GM21576 (cell line): ENCODE measurements around the gene KDM4C.
A peak's percentile ranks its signal among the peaks of the same experiment; 100 is the strongest.

ENCODE experiments used
- ATAC-seq: cut with Tn5 transposase; IDR thresholded peaks from one replicate; pipeline ENCODE4 v1.9.1; 2021; ENCODE audit warnings: mild to moderate bottlenecking, moderate library complexity; ENCODE audit not compliant: unreplicated experiment

The KDM4C gene

DNA sequence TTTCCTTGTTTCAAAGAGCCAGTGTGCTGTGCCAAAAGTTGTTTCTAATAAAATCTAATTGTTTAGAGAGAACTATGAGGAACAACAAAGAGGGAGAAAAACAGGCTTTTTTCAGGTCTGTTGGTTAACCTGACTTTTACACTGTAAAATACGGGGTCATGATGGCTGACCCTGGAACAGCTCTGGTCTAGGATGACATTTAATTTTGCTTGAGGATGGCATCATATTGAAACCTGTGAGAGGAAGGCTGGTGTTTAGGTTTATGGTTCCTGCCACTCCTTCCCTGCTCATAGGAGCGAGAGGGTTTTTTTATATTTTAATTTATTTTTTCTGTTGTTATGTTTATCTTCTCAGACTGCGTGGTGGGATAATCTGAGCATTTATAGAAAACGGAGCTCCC is 327.6 kb downstream of the KDM4C start:
- no peak for ATAC-seq

DNA sequence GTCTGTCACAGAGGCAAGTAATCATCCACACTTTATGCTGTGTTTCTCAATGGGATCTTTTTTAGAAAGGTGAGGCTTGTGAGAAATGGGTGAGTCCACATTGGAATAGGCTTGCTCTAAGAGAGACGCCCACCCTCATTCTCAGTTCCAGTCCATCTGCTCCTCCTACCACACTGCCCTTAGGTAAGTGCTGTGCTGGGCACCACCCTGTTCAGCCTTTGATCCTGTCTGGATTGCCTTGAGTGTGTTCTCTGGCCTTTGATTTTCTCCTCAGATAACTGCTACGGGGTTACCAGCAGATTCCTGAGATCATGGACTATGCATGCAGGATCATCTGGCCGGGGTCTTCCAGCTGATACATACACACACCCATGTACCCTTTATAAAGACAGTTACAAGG is 328.6 kb downstream of the KDM4C start:
- no peak for ATAC-seq

DNA sequence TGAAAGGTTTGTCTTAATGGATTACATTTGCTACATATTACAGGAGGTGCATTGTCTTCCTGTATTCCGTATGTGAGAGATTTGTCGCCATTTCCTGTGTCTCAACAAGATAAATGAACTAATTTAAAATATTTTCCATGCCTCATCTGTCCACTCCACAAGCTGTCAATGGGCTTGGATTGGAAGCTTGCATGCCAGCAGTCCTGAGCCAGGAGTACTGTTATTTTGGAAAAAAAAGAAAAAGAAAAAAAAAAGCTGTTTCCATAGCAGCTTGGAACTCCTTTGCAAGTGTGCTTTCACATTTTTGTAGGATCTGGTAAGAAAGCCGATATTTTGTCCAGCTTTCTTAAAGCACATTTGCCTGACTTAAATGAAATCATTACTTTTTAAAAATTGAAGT is 330.8 kb downstream of the KDM4C start:
- ATAC-seq: no peak

DNA sequence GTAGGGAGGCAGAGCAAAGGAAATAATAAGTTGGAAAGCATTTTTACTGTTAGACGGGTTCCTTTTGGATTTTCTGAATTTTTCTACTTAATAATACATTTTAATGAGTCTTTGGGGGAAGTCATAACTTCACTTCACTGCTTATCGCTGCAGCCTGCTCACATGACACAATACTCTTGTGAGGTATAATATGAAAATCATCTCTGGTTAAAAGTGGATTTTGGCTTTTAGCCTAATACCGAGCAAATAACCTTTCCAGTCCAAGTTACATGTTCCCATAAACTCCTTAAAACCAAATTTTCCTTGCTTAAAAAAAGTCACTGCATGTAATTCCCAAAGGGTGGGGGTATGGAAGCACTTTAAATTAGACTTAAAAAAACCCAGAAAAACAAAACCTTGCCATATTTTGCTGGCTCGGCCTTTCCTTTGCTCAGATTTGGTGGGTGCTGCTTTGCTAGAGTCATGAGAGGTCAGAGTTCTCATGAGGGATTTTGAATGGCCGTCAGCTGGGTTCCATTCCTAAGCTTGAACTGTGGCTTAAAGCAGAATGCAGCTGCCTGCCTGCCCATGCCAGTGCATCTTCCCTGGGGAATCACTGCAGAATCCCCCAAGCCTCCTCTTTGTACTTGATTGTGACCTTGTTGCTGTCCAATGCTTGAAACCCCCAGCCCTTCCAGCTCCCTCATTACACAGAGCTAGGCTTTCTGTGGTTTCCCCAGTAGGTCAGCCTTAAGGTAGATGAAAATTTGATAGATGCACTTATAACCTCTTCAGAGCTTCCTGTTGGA is 331.8 kb downstream of the KDM4C start:
- ATAC-seq: no peak

DNA sequence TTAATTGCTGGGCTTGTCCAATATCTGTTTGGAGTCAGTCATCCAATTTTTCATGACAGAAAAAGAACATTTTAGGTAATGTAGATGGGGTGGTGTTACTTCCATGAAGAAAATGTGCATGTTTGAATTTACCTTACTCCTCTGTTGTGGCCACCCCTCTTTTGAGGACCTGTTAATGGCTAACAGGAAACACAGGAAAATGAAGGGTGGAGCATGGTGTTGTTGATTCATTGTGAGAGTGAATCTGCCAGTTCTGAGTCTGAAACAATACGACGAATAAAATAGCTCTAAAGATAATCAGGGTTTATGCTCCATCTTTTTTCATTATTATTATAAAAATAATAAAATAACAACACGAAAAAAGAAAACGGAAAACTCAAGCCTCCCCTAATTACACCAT is 335.3 kb downstream of the KDM4C start:
- no peak for ATAC-seq

DNA sequence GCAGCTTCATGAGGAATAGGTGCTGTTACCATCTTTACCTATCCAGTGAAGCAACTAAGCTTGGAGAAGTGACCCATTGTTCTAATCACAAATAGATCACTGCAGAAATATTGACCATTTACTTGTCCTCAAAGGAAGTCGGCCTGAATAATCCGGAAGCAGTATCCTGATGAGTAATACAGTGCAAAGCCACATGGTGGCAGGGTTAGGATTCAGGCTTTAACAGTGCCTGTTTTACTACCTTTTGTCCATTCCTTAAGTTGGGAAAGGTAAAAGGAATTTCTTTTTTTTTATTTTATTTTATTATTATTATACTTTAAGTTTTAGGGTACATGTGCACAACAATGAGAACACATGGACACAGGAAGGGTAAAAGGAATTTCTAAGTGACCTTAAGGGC is 336.3 kb downstream of the KDM4C start:
- no peak for ATAC-seq

DNA sequence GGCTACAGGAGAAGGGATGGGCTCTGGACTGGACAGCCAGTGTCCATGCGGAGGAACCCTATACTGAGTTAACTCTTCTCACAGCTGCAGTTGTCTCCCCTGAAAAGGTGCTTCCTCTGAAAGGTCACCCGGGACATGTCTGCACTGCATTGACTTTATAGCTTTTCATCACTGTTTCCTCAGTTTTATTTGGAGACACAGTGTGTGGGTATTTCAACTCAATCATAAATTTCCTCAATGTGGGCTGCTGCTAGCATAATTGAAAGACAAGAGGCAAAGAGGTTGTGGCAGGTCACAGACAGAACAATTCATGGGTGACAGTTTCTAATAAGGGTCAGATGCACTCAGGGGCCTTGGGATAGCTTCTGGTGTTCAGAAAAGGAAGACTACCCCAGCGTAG is 336.8 kb downstream of the KDM4C start:
- peak; percentile 19 for ATAC-seq

DNA sequence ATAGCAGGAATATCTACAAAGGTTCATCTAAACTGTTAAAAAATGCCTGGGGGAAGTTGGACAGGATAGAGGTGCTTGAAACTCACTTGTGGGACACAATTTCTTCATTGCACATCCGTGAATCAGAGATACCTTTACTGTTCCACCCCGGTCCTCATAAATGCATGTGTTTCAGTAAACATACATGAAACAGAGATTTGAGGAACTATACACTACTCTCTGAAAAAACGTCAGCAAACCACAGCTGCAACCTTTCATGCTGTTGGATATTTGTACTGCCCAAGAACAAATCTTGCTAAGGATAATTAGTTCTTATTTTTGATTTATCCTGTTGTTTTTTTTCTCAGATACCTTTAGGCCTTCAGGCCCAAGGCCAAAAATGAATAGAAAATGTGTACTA is 337.3 kb downstream of the KDM4C start:
- ATAC-seq: peak; percentile 85

DNA sequence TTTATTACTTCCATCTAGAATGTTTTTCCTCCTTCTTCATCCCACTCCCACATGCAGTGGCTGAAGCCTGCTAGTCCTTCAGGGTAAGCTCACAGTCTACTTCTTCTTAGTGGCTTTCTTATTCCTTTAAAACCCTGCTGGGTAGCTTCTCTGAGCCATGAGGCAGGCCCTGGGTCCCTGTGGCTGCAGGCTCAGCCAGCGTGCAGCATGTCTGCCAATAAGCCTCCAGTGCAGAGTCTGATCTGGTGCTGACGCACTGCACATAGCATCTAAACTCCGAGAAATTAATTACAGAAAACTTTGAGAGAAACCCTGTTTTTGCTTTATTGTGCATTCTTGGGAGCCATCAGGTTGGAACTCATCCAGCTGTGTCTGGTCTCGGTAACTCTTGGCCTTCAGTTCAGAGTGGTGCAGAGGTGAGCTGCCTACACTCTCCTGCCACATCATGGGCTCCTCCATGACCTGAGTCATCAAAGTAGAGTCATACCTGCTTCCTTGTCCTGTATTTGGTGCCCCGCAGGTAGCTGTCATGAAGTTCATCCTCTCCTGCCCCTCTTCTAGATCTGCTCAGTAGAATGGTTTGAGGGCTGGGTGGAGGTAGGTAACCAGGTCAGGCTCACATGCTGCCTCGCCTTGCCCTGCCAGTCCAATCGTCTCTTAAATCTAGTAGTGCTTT is 339.4 kb downstream of the KDM4C start:
- no peak for ATAC-seq

DNA sequence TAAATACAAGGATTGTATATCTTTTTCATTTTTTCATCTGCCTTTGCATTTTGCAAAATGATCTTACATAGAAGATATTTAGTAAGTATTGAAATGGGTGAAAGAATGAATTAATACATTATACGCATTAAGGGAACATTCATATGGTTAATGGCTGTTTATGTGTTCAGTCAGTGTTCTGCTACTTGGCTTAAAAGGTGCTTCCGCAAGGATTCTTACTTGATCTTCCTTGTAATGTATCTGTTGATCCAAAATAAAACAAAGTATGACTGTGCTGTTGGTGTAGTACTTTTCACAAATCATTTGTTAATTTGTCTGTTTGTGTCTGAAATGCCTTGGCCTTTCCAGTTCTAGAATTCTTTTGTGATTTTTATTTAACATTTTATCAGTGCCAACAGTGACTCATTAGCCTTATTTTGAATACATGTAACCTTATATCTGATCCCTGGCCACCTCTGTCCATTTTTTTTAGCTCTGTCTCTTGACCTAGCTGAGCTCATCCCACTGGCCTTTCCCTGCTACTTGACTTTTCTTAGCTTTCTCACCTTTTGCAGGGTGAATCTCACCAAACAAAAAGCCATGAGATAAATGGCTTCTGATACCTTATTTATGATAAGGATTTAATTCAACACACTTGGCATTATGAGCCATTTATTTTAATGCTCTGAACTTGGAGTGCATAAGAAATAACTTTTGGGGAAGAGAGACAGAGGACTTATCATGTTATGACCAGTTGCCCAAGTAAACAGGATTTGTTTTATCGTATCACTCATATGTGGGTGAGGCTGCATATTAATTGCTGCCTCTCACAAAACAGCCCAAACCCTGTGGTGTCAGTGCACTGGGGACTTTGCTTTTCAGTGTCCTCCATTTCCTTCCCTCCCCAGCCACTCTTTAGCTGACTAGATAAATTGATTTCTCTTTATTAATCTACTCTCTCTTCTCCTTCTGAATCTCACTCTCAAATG is 340.3 kb downstream of the KDM4C start:
- no peak for ATAC-seq

DNA sequence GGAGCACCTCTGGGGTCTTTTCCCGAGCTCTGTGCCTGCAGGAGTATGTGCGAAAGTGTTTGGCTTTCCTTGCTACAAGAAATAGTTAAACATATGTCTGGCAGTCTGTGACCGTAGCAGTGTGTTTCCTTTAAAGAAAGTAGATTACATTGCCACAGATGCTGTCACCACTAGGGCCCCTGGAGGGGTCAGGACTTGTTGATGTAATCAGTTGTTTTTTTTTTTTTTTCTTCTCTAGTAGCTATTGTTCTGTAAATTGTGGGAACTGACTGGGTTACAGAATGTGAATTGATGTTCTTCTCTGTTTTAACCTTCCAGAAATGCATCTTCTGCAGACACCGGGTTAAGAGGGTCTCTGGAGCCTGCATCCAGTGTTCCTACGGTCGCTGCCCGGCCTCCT is 345.6 kb downstream of the KDM4C start:
- no peak for ATAC-seq

DNA sequence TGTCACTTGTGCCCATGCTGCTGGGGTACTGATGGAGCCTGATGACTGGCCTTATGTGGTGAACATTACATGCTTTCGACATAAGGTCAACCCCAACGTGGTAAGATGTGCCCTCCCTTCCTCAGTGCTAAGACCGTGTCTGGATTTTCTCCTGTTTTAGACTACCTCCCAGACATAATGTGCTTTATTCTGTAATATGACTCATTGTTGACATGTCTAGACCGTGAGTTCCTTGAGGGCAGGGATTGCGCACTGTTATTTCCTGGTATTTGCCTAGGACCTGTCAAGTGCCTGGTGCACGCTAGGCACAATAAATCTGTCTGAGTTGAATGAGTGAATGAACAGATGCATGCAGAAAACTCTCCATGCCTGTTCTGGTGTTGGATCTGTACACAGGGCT is 346.0 kb downstream of the KDM4C start:
- no peak for ATAC-seq

DNA sequence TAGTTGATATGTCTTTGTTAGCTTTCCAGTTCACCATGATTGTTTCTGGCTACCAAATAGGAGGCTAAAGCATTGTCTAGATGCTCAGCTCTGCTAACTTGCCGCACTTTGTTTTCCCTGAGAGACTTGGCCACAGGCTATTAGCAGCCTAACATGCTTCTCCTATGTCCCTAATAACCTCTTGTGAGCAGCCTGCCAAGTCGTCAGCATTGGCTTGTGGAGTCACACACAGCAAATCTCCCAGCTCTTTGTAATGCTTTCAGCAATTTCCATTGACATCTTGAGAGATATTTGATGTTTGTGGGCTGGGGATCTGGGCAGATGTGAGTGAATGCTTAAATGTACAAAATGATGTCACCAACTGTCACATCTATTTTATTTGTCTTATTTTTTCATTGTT is 346.9 kb downstream of the KDM4C start:
- ATAC-seq: no peak

DNA sequence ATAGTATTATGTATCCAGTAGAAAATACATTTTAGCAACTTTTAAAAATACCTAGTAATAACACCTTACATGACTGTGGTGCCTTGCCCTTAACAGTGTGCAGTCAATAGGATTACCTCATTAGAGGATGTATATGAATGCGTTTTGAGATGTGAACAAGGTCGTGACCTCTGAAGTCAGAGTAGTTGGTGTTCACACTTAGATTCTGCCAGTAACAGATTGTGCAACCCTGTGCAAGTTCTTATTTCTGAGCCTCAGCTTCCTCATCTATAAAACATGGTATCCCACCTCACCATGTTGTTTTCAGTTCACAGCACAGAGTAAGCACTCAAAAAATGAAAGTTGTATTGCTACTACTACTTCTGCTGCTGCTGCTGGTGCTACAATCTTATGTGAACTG is 347.3 kb downstream of the KDM4C start:
- ATAC-seq: no peak

DNA sequence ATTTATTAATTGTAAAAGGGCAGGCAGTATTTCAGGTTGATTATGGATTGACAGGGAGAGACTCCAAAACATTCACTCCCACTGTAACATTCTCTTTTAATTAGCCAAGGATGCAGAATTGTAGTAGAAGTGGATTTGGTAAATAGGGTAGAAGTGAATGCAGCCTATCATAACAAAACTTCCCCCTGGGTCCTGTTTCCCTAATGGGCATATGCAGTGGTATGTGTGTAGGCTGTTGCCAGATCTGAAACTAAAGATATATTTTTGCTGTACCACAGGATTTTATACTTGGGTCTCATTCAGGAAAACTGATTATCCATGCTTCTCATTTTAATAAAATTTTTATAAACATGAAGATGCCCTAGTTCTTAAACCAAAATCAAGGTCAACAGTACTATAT is 351.2 kb downstream of the KDM4C start:
- no peak for ATAC-seq

DNA sequence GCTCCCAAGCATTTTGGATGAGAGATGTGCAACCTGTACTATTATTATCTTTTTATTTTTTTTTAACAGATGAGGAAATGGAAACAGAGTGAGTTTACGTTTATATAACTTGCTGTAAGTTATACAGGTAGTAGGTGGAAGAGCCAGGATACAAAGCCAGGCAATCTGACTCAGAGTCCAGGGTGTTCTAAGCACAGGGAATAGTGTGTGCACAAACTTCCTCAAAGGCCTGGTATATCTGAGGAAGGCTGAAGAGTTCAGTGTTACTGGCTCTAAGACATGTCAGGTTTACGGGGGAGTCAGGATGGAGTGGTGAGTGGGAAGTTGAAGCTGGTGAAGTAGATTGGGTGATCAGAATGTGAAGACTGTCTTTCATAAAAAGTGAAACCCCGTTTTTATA is 353.6 kb downstream of the KDM4C start:
- ATAC-seq: no peak

DNA sequence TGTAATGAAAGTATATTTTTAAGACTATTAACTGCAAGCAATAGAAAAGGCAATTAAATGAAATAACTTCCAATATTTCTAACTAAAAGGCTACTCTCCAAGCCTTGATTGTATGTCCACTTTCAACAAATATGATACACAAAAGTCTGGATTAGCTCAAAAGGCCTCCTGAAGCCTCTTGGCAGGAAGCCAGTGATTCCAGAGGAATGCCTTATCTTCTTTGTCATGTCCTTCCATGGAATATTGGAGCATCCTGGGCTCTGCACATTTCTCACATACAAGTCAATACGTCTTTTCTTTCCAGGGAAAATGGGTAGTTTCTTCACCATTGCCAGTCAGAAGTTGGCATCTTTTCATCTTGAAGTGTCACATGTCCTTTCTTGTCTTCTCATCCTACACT is 357.8 kb downstream of the KDM4C start:
- no peak for ATAC-seq

DNA sequence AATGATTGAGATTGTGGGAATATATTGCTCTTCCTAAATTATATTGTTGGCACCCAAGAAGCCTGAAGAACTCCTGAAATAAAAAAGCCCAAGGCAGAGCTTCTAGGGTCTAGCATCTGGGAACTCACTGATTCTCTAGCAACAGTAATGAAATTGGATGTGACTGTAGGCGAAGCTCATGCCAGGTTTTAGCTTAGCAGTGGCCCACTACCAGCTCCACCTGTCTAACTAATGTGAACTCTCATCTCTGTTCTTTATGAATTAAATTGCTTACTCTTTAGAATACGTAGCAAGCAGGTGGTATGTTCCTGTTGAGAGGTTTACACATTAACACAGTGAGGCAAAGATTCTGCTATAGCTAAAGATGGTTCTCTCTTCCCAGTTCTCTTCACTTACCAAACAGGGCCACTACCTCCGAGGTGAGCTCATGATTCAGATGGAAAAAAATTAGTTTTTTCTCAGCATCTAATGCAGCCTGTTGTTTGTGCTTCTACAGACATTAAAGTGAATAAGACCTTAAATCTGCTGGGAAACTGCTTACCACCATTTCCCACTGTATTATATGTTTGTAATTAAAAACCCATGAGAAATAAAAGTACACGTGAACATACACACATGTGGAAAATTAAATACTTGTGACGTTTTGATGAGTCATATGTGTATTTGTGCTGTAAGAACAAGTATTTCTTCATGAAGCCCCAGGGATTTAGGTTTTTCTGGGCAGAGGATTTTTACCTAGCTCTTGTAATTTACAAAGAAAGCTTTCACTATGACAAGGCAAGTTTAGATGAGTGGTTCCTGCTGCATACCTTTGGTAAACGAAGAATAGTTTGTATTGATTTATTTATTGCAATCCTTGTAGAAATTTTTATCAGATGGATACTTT is 360.1 kb downstream of the KDM4C start:
- ATAC-seq: peak; percentile 61

DNA sequence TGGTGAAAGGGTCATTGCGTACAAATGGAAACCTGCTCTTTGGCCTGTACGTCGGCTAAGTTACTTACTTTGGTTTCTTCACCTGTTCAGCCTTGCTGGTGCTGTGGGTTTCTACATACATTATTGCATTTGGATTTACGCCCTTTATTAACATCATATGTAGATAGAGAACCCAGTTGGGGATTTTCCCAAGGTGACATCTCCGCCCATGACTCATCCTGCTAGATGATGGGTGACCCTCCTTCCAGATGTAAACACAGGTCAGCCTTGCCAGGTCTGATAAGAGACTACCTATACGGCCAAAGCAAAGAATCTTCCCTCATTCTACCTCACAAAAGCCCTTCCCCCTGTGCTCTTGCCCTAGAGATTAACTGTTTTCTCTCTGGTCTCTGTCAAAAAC is 360.9 kb downstream of the KDM4C start:
- ATAC-seq: peak; percentile 36

DNA sequence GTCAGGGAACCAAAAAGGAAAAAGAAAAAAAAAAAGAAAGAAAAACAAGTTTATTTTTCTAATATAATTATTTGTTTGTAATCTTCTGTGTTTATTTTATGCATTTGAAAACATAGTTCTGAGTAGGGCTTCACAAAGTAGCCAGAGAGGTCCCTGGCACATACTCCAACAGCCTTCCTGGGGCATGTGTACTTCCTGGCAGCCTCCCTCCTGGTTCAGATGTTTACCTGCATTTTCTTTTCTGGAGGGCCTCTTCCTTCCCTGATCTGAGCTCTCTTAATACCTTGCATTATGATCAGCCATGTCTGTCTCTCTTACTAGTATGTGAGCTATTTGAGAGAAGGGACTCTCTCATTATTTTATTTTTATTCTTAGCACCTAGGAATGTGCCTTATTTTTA is 361.8 kb downstream of the KDM4C start:
- ATAC-seq: no peak

DNA sequence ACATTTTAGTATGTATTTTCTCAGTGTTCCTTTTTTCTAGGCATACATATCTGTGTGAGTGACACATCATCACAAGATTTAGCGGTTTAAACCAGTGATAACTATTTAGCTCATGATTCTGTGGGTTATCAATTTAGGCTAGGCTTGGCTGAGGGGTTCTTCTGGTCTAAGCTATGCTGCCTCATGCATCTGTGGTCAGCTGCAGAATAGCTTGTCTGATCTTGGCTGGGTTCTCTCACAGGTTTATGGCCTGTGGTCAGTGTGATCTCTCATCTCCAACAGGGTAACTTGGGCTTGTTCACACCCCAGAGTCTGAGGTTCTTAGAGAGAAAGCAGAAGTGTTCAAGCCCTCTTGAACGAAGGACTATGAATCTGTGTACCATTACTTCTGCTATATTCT is 363.3 kb downstream of the KDM4C start:
- peak; percentile 43 for ATAC-seq
